ENCODE data around the gene BHMT. TPM values are rescaled to one million over a fixed set of nuclear protein-coding genes. Genes with fewer than 3 reads are reported as not detected.

The BHMT gene
- total RNA-seq, 4 donors from 2014 or later: not detected

DNA sequence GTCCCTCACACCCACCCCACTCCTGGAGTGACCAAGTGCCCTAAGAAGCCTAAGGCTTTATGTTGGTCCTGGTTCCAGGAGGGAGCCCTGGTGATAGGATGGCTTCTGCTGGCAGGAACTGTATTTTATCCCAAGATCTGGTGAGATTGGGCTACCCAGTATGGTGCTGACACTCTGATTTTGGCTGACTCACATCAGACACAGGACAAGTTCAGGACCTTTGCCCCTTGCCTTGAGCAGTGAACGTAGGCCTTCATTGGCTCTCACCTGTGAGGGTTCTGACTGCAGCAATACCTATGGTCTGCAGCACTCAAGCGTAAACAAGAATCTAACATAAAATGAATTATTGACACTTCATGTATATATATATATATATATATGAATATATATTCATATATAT is 25.0 kb downstream of the BHMT start:
- in situ Hi-C loops (cut with MboI; ENCODE audit: low pct_ligation_motif_present in 1 of 4, low pct_unique_long_range_greater_than_20kb in 1 of 4, low sequenced_read_pairs in 3 of 4): loop anchor here (10.0 to 25.0 kb wide), 3 partner anchors 99 to 326 kb away; no protein-coding TSS in a partner anchor
- 58 to 100% methylated on average over 1 to 2 of the region's 2 CpGs for WGBS, 2 donors (ENCODE audit: low coverage in 1 of 2)

DNA sequence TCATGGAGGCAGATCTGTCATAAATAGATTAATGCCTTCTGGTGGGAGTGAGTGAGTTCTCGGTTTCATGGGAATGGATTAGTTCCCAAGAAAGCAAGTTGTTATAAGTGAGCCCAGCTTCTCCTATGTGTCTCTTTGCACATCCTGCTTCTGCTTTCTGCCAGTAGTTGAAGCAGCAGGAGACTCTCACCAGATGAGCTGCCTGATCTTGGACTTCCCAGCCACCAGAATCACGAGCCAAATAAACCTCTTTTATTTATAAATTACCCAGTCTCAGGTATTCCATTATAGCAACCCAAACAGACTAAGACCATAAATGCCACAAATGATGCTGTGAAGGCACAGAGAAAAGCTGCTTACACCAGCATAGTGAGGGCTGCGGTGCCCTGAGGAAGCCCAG is 28.9 kb downstream of the BHMT start:
- 71 to 79% methylated on average over 2 to 3 of the region's 3 CpGs for WGBS, 2 donors (ENCODE audit: low coverage in 1 of 2)

More for the DNA sequence above, 25.0 kb downstream of the BHMT start:
- Histone ChIP-seq H3K27me3 (no peaks in the 10 kb centered on the region), H3K9me3 (no peaks in the 10 kb centered on the region), H3K4me1 (peaks cover 0 to 14% (median 8%) of the 10 kb centered on the region in 4 donors), H3K27ac (no peak overlapping the region), H3K4me3 (no peak overlapping the region), H3K36me3 (no peaks in the 10 kb centered on the region)
- intact Hi-C loops (cut with DNase I; ENCODE audit: low total_unique reads): loop anchor here (5.0 kb wide), 1 partner anchor 326 kb away; no protein-coding TSS in a partner anchor
- no peak for DNase-seq
- TF ChIP-seq POLR2A (IDR thresholded peaks at IDR 0.05) (no peak), POLR2AphosphoS5 (IDR thresholded peaks at IDR 0.05) (no peak), EP300 (IDR thresholded peaks at IDR 0.05; ENCODE audit: low read depth) (no peak)
- TF ChIP-seq, protein P1, sequence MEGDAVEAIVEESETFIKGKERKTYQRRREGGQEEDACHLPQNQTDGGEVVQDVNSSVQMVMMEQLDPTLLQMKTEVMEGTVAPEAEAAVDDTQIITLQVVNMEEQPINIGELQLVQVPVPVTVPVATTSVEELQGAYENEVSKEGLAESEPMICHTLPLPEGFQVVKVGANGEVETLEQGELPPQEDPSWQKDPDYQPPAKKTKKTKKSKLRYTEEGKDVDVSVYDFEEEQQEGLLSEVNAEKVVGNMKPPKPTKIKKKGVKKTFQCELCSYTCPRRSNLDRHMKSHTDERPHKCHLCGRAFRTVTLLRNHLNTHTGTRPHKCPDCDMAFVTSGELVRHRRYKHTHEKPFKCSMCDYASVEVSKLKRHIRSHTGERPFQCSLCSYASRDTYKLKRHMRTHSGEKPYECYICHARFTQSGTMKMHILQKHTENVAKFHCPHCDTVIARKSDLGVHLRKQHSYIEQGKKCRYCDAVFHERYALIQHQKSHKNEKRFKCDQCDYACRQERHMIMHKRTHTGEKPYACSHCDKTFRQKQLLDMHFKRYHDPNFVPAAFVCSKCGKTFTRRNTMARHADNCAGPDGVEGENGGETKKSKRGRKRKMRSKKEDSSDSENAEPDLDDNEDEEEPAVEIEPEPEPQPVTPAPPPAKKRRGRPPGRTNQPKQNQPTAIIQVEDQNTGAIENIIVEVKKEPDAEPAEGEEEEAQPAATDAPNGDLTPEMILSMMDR (IDR thresholded peaks at IDR 0.05): no peak

DNA sequence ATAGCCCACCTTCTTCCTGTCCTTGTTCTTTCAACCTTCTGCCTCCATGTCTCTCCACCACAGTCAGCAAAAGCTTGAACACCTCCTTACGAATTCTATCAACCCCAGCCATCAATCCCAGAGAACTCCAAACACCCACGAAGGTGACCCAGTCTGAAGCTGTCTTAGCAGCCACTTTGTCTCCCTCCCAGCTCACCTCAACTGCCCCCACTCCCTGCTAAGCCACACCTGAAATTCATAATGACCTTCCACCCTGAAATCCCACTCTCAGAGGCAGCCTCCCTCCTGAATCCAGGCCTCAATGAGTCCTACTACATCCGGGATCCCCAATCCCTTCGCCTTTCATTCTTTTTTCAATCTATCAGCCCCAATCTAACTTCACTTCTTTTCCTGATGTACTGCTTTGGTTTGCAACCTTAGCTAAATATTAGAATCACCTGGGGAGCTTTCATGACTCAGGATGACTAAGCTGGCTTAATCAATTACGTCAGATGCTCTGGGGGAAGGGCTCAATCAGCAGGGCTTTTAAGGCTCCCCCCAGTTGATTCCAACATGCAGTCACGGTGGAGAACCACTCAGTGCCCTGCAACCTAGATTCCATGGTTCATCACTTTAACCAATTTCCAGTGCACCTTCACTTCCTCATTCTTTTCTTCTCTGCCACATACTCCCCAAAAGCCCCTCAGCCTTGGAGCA is 32.2 kb downstream of the BHMT start:
- TF ChIP-seq POLR2AphosphoS5 (IDR thresholded peaks at IDR 0.05): no peak
- TF ChIP-seq, protein P1 (IDR thresholded peaks at IDR 0.05): no peak
- no peak for TF ChIP-seq POLR2A (IDR thresholded peaks at IDR 0.05)
- TF ChIP-seq EP300 (IDR thresholded peaks at IDR 0.05; ENCODE audit: low read depth): no peak
- in situ Hi-C loops (cut with MboI; ENCODE audit: low pct_ligation_motif_present in 1 of 4, low pct_unique_long_range_greater_than_20kb in 1 of 4, low sequenced_read_pairs in 3 of 4) (loop anchor here (25.0 kb wide), 2 partner anchors 107 to 318 kb away; no protein-coding TSS in a partner anchor), intact Hi-C loops (cut with DNase I; ENCODE audit: low total_unique reads) (no loop called here)

More for the DNA sequence above, 28.9 kb downstream of the BHMT start:
- no peak for DNase-seq
- in situ Hi-C loops (cut with MboI; ENCODE audit: low pct_ligation_motif_present in 1 of 4, low pct_unique_long_range_greater_than_20kb in 1 of 4, low sequenced_read_pairs in 3 of 4) (loop anchor here (25.0 kb wide), 2 partner anchors 103 to 322 kb away; no protein-coding TSS in a partner anchor), intact Hi-C loops (cut with DNase I; ENCODE audit: low total_unique reads) (no loop called here)
- Histone ChIP-seq H3K36me3 (no peaks in the 10 kb centered on the region), H3K4me3 (no peak overlapping the region), H3K4me1 (no peaks in the 10 kb centered on the region), H3K27me3 (no peaks in the 10 kb centered on the region), H3K9me3 (no peaks in the 10 kb centered on the region), H3K27ac (no peak overlapping the region)
- TF ChIP-seq EP300 (IDR thresholded peaks at IDR 0.05; ENCODE audit: low read depth): no peak
- TF ChIP-seq POLR2AphosphoS5 (IDR thresholded peaks at IDR 0.05): no peak
- TF ChIP-seq, protein P1 (IDR thresholded peaks at IDR 0.05): no peak
- no peak for TF ChIP-seq POLR2A (IDR thresholded peaks at IDR 0.05)

DNA sequence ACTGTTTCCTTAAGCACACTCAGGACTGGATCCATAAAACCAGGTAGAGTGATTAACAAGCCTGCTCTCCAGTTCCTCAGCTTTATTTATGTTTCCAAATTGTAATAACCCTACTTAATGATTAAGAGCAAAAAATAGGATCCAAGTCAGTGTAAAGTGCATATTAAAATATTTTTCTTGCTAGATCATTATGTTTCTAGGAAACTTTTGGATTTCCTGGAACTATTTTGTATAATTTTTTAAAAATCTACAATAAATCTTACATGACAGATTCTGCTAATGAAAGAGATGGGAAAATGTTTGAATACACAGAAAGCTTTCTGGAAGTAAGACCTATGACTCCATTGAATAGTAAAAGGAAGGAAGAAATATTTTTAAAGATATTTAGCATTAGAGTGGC is 35.5 kb downstream of the BHMT start:
- no peak overlapping the region for H3K4me3 ChIP-seq
- DNase-seq: no peak
- H3K27ac ChIP-seq: no peak overlapping the region
- intact Hi-C loops (cut with DNase I; ENCODE audit: low total_unique reads) (loop anchor here (5.0 kb wide), 1 partner anchor 325 kb away; no protein-coding TSS in a partner anchor), in situ Hi-C loops (cut with MboI; ENCODE audit: low pct_ligation_motif_present in 1 of 4, low pct_unique_long_range_greater_than_20kb in 1 of 4, low sequenced_read_pairs in 3 of 4) (loop anchor here (25.0 kb wide), 2 partner anchors 110 to 315 kb away; no protein-coding TSS in a partner anchor)
- no peaks in the 10 kb centered on the region for H3K27me3 ChIP-seq
- H3K36me3 ChIP-seq: no peaks in the 10 kb centered on the region
- H3K9me3 ChIP-seq: no peaks in the 10 kb centered on the region
- no peak for TF ChIP-seq EP300 (IDR thresholded peaks at IDR 0.05; ENCODE audit: low read depth)
- TF ChIP-seq, protein P1 (IDR thresholded peaks at IDR 0.05): no peak
- no peak for TF ChIP-seq POLR2AphosphoS5 (IDR thresholded peaks at IDR 0.05)
- TF ChIP-seq POLR2A (IDR thresholded peaks at IDR 0.05): no peak
- no peaks in the 10 kb centered on the region for H3K4me1 ChIP-seq

More for the DNA sequence above, 32.2 kb downstream of the BHMT start:
- no peaks in the 10 kb centered on the region for H3K27me3 ChIP-seq
- no peaks in the 10 kb centered on the region for H3K4me1 ChIP-seq
- no peaks in the 10 kb centered on the region for H3K36me3 ChIP-seq
- no peak overlapping the region for H3K27ac ChIP-seq
- 83% methylated on average over 6 of the region's 6 CpGs; no CpG with 5 or more reads in 1 of the 2 donors for WGBS, 2 donors (ENCODE audit: low coverage in 1 of 2)
- H3K4me3 ChIP-seq: no peak overlapping the region
- no peaks in the 10 kb centered on the region for H3K9me3 ChIP-seq
- DNase-seq: no peak

Measured in transverse colon (tissue), 4 donors.